ELR (cell line): ENCODE data around the gene PLEKHH3.
"Not testable (repeated sequence)": the region's sequence is repeated elsewhere in the genome, so short reads cannot be mapped to it uniquely, and the experiment has no call there.

ENCODE experiments used
- DNase-seq: peaks from one replicate; pipeline ENCODE4 v3.0.0-alpha.2; 2015; ENCODE audit warnings: low read depth

The PLEKHH3 gene

GRCh38 chr17:42672038-42672437 lies 4.8 kb downstream of the PLEKHH3 start:
- no peak for DNase-seq

GRCh38 chr17:42670789-42671657 lies 5.8 kb downstream of the PLEKHH3 start:
- no peak for DNase-seq

DNA sequence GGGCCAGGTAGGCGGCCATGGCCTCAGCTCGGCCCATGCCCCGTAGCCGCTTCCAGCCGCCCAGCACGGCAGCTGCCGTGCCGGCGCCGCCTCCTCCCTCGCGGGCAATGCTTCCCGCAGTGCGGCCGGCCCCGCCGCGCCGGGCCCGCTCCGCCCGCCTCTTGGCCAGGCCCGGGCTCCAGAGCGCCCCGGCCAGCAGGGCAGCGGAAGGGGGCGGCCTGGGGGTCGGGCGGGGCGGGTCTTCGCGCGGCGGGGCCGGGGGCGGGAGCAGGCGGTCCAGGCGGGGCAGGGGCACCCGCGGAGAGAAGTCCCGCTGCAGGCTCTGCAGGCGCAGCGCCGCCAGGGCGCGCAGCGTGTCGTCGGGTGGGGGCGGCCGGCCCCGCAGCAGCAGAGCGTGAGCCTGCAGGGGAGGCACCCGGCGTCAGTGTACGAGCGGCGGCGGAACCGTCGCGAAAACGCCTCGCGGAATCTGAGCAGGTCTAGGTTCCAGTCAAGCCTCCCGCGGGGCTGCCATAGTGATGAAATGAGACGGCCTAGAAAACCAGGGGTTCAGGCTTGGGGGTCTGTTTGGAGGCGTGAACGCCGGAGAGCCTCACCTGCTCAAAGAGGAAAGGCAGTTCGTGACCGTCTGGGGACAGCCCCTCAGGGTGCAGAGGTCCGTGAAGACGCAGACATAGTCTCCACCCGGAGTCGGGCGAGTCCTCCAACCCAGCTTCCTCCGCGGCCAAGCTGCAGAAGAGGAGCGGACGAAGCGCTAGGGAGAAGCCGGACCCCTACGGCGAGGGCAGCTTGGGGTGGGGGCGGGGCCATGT lies 6.6 kb downstream of the PLEKHH3 start:
- DNase-seq: no peak

DNA sequence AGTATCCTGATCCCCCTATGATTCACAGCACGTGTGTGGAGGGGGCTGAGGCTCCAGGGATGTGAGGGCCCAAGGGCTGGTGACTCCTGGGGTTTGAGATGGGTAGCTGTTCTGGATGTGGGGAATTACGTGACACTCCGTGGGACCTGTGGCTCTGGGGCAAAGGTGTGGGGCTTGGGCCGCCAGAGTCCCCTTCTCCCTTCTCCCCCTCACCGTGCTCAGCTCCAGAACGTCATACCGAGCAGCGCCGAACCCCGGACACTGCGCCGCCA lies 7.2 kb downstream of the PLEKHH3 start:
- no peak for DNase-seq

DNA sequence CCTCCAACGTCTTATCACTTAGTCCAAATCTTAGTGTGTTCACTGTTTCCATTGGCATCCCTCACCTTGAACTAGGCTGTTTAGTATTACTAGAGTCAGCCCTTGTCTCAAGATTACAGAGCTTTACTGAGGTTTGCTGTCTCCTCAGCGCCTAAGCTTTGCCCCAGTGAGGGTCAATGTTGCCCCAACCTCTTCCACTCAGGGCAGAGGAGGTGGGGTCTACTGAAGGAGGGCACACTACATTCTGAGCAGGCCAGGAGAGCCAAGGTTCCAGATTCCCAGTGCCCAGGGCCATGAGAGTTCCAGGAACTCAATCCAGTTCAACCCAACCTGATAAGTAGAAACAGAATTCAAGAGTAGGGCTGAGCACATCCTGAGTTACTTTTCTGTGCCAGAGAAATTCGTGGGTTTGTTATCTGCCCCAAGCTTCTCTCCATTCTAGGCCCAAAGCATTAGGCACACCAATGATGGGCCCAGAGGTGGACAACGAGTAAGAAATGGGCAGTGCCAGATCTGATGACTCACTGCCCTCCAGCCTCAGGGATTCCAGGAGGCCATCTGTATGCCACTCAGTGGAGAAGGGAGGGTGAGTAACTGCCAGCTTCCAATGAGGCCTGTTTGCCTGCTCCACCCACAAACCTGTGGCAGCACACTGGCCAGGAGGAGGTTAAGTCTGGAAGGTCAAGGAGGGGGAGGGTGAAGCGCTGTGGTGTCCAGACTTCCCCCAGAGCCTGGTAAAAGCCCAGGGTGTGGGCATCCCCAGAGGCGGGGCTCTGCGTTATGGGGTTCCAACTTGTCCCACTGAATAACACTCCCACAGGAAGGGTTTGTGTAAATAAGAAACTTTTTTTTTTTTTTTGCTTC lies 9.5 kb downstream of the PLEKHH3 start:
- DNase-seq: peak; percentile 96

- not testable (repeated sequence) for DNase-seq
Measured at GRCh38 chr17:42666126-42666525, 10.7 kb downstream of the PLEKHH3 start.

DNA sequence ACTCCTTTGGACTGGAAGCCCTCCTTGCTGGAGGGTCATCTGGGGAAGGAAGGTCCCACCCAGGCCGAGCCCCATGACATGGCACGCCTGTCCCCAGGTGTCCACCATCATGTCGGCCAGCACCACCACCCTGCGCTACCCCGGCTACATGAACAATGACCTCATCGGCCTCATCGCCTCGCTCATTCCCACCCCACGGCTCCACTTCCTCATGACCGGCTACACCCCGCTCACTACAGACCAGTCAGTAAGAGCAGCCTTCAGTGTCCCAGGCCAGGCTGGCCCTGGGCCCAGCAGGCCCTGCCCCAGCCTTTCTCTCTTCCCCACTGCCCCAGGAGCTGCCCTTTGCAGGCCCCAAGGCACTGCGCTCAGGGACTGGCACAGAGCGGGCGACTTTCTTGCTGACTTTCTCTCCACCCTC lies 11.2 kb downstream of the PLEKHH3 start:
- no peak for DNase-seq

DNA sequence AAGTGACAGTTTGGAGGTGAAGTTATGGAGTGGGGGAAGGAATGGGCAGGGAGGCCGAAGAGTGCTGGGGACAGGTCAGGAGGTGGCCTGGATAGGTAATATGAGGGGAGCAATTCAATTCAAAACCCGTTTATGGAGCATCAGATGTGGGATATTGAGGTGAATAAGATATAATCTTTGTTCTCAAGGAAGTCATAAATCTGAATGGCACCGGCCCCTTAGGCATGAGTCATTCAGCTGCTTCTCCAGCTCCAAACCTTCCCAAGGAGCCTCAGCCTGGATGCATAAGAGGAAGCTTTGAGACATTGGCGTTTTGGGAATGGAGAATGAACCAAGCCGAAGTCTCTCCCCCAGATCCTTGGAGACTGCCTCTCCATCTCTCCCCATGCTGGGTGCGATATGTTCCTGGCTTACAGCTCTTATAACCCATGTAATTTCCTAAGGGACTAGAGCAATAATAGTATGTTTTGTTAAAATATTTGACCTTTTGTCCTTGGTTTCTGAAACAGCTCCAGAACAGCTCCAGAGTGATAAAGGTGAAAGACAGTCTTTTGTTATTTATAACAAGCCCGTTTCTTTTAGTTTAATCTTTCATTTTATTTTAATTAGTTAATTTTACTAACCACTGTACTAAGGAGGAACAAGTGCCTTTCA lies 16.0 kb downstream of the PLEKHH3 start:
- peak; percentile 94 for DNase-seq

GRCh38 chr17:42659932-42660274 lies 16.9 kb downstream of the PLEKHH3 start:
- not testable (repeated sequence) for DNase-seq

GRCh38 chr17:42659079-42659931 lies 17.5 kb downstream of the PLEKHH3 start, which contains the start of gene TUBG2:
TUBG2 (plus strand) TSS chr17:42659284; CDS start chr17:42659504, 220 bp downstream.
- peak; percentile 95 for DNase-seq

GRCh38 chr17:42657824-42658588 lies 18.8 kb downstream of the PLEKHH3 start:
- no peak for DNase-seq

DNA sequence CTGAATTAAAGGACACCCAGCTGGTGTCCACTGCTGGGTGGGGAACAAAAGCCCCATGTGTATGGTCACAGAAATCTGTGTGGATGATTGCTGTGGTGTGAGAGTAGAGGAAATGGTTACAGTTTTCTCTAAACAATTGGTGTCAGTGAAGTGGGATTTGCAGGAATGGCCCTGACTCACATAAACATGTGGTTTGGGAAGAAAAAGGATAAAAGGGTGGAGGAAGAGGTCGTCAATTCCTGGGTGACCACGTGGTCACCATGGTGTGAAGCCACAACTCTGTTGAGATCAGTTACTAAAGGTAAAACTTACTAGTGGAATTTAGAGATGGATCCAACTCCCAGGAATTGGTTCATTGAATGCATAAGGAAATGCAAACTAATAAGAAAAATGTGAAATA lies 21.3 kb downstream of the PLEKHH3 start:
- peak; percentile 93 for DNase-seq

GRCh38 chr17:42653179-42654124 lies 23.3 kb downstream of the PLEKHH3 start:
- peak; percentile 73 for DNase-seq

DNA sequence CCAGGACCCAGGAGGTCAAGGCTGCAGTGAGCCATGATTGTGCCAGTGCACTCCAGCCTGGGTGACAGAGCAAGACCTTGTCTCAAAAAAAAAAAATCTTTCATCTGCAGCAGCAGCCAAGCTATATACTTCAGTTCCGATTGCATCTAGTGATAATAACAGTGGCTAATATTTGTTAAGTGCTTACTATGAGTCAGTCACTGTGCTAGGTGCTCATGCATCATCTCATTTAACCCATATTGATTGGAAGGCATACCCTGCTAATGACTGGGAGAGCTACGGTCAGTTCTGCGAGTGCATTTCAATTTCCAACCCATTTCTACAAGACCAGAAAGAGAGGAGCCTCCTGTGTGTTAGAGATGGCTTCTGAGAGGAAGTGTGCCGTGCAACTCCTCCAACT lies 25.4 kb downstream of the PLEKHH3 start:
- no peak for DNase-seq

DNA sequence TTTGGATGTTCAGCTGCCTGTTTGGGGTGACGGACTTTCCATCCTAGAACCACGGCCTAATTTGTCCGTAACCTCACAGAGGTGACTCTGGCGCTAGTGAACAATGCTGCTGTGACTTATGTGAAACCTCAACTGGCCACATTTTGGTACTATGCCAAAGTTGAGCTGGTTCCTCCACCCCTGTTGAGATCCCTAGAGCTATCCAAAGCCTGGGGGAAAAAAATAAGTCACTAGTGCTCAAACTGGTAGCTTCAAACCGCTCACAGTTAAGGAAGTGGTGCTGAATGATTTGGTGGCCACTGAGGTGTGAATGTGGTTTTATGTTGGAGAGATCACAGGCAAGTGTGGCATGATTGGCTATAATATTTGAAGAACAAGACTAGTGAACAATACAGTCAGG lies 29.0 kb downstream of the PLEKHH3 start:
- DNase-seq: no peak

GRCh38 chr17:42642336-42642735 lies 34.5 kb downstream of the PLEKHH3 start:
- no peak for DNase-seq

- no peak for DNase-seq
Measured at GRCh38 chr17:42640121-42640520, 36.7 kb downstream of the PLEKHH3 start.

- DNase-seq: no peak
Measured at GRCh38 chr17:42639525-42640113, 37.2 kb downstream of the PLEKHH3 start.
